HFFc6 (cell line): ENCODE data around the gene GOLGA1. TPM values are rescaled to one million over a fixed set of nuclear protein-coding genes. Genes with fewer than 3 reads are reported as not detected.

Source experiments
- DNase-seq: peaks from one replicate; pipeline ENCODE4 v3.0.0-alpha.2; 2018
- H3K27ac Mint-ChIP-seq: 2 replicates; pipeline ENCODE4 v1.8.0; 2020; ENCODE audit warnings: mild to moderate bottlenecking, mixed read lengths
- H3K27me3 Mint-ChIP-seq: 2 replicates; pipeline ENCODE4 v1.8.0; 2021; ENCODE audit warnings: mild to moderate bottlenecking, moderate library complexity, mixed read lengths; ENCODE audit not compliant: insufficient read depth
- H3K36me3 Mint-ChIP-seq: 2 replicates; pipeline ENCODE4 v1.8.0; 2021; ENCODE audit warnings: low read depth, mixed read lengths
- H3K4me1 Mint-ChIP-seq: 2 replicates; pipeline ENCODE4 v1.8.0; 2020; ENCODE audit warnings: low read depth, mixed read lengths
- H3K4me3 Mint-ChIP-seq: 2 replicates; pipeline ENCODE4 v1.8.0; 2020; ENCODE audit warnings: mild to moderate bottlenecking, moderate library complexity, mixed read lengths
- H3K9me3 Mint-ChIP-seq: 2 replicates; pipeline ENCODE4 v1.8.0; 2020; ENCODE audit warnings: mild to moderate bottlenecking, mixed read lengths
- total RNA-seq, 6 experiments: library from RNA; stranded (reverse); fragmentation: NEBNext Ultra II Directional; extraction: Animal tissue kit (Norgen Biotek cat#: 25700); gene quantifications; 2 replicates in 1 of 6; 3 replicates in 5 of 6; pipeline ENCODE4 v1.2.3, GENCODE V29; 2021
- TF ChIP-seq, protein P1 (sequence below): fragments of 200-600 bp; sonication (generic); IDR thresholded peaks from 2 replicates; pipeline ENCODE4 v1.5.0; 2021; ENCODE audit warnings: antibody characterized with exemption, mild to moderate bottlenecking

GOLGA1 gene
- total RNA-seq, 6 experiments from 2014 or later = 17.4 to 23.2 (median 20.2) TPM

DNA sequence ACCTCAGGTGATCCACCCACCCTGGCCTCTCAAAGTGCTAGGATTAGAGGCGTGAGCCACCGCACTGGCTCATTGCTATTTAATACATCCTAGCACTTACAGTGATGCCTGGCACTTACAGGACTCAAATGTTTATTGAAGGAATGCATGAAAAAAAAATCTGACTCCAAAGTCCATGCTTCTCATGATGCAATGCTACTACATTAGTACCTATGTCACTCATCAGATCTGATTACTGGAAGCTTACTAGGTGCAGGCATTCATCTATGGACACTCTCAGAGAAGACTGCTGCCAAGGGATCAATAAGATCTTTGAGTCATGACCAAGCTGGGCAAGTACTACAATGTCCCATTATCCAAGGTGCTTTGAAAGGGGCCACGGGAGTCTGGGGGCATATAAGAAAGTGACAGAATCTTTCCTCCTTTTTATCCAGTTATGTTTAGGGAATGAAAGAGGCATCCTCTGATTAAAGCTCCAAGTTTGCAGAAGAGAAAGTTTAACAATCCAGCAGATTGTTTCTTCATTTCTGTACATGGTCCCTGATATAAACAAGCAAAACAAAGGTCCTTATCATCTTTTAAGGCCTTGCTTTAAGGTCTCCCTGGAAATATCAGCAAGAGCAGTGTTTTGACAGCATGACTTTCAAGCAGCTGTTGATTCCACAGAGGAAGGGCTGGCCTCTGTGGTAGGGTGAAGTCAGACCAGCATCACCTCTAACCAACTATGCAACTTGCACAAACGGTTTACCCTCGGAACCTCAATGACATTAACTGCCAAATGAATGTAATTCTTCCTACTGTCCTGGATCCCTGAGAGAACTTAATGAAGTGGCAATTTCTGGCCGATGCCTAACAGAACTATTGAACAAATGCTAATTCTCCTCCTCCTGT lies 43.1 kb downstream of the GOLGA1 start:
- DNase-seq = no peak
- H3K27ac Mint-ChIP-seq = no peak overlapping the region
- H3K4me3 Mint-ChIP-seq = no peak overlapping the region
- TF ChIP-seq, protein P1, sequence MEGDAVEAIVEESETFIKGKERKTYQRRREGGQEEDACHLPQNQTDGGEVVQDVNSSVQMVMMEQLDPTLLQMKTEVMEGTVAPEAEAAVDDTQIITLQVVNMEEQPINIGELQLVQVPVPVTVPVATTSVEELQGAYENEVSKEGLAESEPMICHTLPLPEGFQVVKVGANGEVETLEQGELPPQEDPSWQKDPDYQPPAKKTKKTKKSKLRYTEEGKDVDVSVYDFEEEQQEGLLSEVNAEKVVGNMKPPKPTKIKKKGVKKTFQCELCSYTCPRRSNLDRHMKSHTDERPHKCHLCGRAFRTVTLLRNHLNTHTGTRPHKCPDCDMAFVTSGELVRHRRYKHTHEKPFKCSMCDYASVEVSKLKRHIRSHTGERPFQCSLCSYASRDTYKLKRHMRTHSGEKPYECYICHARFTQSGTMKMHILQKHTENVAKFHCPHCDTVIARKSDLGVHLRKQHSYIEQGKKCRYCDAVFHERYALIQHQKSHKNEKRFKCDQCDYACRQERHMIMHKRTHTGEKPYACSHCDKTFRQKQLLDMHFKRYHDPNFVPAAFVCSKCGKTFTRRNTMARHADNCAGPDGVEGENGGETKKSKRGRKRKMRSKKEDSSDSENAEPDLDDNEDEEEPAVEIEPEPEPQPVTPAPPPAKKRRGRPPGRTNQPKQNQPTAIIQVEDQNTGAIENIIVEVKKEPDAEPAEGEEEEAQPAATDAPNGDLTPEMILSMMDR = no peak
- H3K27me3 Mint-ChIP-seq = no peaks in the 10 kb centered on the region
- H3K36me3 Mint-ChIP-seq = peaks cover 23% of the 10 kb centered on the region
- H3K9me3 Mint-ChIP-seq = no peaks in the 10 kb centered on the region
- peaks cover 7% of the 10 kb centered on the region; the same call in 1 of the 2 replicates for H3K4me1 Mint-ChIP-seq

DNA sequence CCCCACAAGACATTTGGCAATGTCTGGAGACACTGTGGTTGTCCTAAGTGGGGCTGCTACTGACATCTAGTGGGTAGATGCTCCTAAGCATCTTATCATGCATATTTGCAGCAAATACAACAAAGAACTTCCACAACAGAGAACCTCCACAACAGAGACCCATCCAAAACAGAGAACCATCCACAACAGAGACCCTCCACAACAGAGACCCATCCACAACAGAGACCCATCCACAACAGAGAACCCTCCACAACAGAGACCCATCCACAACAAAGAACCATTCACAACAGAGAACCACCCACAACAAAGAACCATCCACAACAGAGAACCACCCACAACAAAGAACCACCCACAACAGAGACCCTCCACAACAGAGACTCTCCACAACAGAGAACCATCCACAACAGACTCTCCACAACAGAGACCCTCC lies 46.1 kb downstream of the GOLGA1 start:
- H3K36me3 Mint-ChIP-seq = peaks cover 20% of the 10 kb centered on the region
- TF ChIP-seq, protein P1 = peak; percentile 69
- peak; percentile 39 for DNase-seq
- H3K9me3 Mint-ChIP-seq = no peaks in the 10 kb centered on the region
- H3K4me3 Mint-ChIP-seq = no peak overlapping the region
- no peaks in the 10 kb centered on the region for H3K27me3 Mint-ChIP-seq
- H3K27ac Mint-ChIP-seq = no peak overlapping the region; the same call in 1 of the 2 replicates
- H3K4me1 Mint-ChIP-seq = no peaks in the 10 kb centered on the region

DNA sequence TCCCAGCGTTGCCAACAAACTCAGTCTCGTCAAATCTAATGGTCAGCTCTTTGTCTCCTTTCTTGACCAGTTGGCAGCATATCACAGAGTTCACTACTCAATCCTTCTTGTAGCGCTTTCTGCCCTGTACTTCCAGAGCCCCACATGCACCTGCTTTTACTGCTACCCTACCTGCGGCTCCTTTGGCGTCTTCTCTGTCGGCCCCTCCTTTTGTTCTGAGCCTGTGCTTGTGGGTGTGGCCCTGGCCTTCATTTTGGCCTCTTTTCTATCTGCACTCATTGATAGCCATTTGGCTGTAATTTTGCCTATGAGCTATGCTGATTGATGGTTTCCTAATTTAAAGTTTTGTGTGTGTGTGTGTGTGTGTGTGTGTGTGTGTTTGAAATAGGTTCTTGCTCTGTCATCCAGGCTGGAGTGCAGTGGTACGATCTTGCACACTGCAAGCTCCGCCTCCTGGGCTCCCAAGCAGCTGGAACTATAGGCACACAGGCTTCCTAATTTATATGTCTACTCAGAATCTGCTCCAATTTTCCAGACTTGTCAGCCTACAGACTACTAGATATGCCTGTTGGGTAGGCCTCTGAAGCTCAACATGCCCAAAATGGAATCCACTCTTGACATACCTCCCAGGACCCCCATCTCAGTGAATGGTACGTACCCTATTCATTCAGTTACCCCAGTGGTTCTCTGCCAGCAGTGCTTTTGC lies 46.7 kb downstream of the GOLGA1 start:
- DNase-seq = no peak
- peaks cover 20% of the 10 kb centered on the region for H3K36me3 Mint-ChIP-seq
- H3K27ac Mint-ChIP-seq = no peak overlapping the region; the same call in 1 of the 2 replicates
- TF ChIP-seq, protein P1 = no peak
- no peak overlapping the region for H3K4me3 Mint-ChIP-seq
- no peaks in the 10 kb centered on the region for H3K4me1 Mint-ChIP-seq
- no peaks in the 10 kb centered on the region for H3K9me3 Mint-ChIP-seq
- H3K27me3 Mint-ChIP-seq = no peaks in the 10 kb centered on the region

DNA sequence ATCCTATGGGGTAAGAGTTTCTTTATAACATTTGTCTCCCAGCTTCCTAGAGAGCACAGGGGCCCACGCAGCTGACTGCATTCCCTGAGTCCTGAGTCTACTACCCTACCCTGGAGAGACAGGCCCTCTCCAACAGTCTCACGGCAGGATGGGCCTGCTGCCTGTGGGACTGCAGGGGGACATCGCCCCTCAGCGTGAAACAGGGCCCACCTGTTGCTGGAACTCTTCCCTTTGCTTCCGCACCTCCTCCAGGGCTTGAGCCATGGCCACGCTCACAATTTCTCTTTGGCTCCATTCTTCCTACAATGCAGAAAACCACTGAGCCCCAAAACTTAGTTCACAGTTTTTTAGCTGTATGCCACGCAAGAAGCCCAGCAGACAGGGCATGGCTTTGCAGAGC lies 50.7 kb downstream of the GOLGA1 start:
- TF ChIP-seq, protein P1 = no peak
- Mint-ChIP-seq H3K36me3 (peaks cover 17% of the 10 kb centered on the region), H3K27me3 (no peaks in the 10 kb centered on the region; the same call in 1 of the 2 replicates), H3K27ac (no peak overlapping the region), H3K4me3 (no peak overlapping the region), H3K9me3 (no peaks in the 10 kb centered on the region), H3K4me1 (no peaks in the 10 kb centered on the region)
- DNase-seq = no peak

DNA sequence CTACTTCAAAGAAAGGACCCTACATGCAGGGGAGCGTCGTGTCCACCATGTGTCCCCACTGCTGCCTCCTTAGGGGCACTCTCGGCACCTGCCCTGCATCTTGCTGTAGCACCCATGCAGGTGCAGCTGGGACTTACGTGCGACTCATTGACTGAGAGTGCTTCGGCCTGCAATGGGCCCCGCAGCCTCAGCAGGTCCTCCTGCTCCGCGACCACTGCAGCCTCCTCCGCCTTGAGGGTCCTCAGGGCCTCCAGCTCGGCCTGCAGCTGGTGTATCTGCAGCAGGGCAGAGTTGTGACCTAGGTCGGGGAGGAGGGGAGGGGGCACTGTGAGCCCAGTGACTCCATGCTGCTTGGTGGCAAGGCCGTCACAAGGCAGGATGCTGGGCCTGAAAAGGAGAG lies 51.9 kb downstream of the GOLGA1 start:
- H3K27me3 Mint-ChIP-seq = no peaks in the 10 kb centered on the region; the same call in 1 of the 2 replicates
- no peak overlapping the region for H3K27ac Mint-ChIP-seq
- TF ChIP-seq, protein P1 = no peak
- no peaks in the 10 kb centered on the region for H3K4me1 Mint-ChIP-seq
- no peak overlapping the region for H3K4me3 Mint-ChIP-seq
- H3K36me3 Mint-ChIP-seq = peaks cover 23% of the 10 kb centered on the region
- DNase-seq = no peak
- H3K9me3 Mint-ChIP-seq = no peaks in the 10 kb centered on the region
